Pulmonary artery endothelial cell (primary cell): Measurements from ENCODE around the gene LRRC4. TPM values are rescaled to one million over a fixed set of nuclear protein-coding genes. Genes with fewer than 3 reads are reported as not detected.
A peak's percentile ranks its signal among the peaks of the same experiment; 100 is the strongest.

Experiments used
- DNase-seq: peaks from one replicate; pipeline ENCODE4 v3.0.0-alpha.2; 2011; ENCODE audit warnings: low read depth, low spot score
- total RNA-seq: library from RNA; depleted of rRNA; stranded (reverse); fragments of >200 nt; gene quantifications from 2 replicates; pipeline ENCODE4 v1.2.3, GENCODE V29; 2014

The LRRC4 gene
- total RNA-seq, 1 donor from 2014 or later, result 0.40 TPM

DNA sequence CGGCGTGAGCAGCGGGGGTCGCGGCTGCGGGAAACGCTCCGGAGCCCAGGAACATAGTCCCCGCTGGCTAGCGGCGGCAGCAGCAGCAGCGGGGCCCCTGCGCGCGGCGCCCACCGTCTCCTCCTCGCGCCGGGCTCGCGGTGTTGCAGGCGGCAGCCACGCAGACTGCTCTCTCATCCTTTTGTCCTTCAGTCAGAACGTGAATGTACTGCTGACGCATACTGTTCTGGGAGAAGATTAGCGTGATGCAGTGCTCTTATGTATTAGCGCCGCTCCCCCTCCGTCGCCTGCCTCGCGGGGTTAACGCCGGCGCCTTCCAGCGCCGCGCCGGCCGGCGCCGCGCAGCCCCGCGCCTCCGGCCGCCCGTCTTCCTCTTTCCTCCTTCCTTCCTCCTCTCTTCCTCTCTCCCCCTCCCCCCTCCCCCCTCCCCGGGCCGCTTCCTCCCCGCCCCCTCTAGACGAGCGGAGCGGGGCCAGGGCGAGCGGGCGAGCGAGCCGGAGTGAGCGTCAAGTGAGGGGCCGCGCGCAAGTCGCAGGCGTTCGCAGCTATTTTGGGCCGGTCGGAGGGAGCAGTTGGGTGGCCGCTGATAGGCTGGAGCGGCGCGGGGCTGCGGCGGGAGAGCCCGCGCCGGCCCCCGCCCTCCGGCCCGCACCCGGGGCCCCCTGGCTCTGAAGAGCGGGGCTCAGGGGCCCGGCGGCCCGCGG is 816 bp upstream of the LRRC4 start:
- peak; percentile 70 for DNase-seq

DNA sequence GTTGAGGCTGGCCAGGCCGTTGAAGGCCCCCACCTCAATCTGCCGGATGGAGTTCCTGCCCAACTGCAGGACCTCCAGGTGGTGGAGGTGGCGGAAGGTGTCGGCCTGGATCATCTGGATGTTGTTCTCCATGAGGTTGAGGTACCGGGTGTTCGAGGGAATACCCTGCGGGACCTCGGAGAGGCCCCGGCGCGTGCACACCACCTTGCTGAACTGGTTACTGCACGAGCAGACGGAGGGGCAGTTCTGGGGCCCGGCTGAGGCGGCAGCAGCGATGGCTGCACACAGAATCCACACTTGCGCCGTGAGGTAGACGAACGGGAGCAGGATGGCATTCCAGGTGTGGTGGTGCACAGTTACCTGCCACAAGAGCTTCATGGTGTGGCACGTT is 979 bp downstream of the LRRC4 start:
- no peak for DNase-seq

DNA sequence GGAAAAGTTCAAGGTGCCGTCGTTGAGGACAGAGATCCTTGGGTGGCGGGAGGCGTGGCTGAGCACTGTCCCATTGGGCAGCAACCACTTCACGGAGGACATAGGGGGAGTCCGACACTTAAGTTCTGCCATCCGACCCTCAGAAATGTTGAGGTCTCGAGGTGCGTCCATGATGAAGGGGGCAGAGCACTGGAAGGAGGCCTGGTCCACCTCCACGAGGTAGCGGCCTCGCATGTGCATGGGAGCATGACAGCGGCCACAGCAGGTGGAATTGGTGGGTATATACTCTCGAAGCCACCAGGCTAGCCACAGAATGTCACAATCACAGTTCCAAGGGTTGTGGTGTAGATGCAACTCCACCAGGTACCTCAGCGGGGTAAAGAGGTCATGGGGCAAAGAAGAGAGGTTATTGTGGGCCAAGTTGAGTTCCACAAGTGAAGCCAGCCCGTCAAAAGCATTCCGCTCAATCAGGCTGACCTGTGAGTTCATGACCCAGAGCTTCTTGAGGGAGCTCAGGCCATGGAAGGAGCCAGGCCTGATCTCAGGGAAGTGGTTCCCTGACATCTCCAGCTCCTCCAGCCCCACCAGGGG is 1.7 kb downstream of the LRRC4 start:
- DNase-seq, result no peak

DNA sequence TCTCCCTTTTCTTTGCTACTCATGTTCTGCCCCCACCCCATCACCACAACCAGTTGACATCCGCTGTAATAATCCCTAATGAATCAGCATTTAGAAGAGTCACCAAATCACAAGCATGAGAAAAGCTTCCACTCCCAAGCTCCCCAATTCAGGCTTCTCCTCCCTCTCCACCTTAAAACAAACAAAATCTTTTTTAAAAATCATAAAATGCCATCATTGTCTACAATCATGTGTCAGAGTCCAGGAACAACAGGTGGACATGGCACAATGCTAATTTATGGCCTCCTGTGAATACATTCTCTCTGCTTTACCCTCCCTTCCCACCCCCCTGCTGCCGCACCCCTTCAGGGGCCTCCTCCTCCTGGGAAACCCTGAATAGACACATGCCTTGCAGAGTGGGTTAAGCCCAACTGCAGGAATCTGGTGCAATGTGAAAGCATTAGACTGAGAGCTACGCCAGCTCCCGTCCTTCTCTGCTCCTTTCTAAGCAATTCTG is 3.7 kb downstream of the LRRC4 start:
- DNase-seq, result no peak

DNA sequence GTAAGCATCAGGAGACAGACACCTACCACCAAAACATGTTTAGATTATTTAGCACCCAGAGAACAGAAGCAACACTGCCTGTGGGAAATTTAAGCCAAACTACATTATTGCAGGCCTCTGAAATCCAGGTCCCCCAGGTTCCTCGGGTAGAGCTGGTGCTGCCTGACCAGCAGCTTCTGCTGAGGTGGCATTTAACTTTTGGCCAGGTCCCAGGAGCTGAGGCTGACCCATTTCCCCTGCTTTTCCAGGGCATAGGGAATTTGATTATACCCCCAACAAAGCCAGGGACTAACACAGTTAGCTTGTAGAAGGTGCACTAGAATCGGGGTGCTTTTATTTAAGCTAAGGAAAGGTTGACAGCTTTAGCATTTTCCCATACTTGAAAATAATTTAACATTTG is 4.7 kb downstream of the LRRC4 start:
- no peak for DNase-seq

- no peak for DNase-seq
These were observed 5.4 kb downstream of the LRRC4 start for GRCh38 chr7:128025819-128026218.

GRCh38 chr7:128025380-128025779 is 5.9 kb downstream of the LRRC4 start:
- DNase-seq, result no peak

DNA sequence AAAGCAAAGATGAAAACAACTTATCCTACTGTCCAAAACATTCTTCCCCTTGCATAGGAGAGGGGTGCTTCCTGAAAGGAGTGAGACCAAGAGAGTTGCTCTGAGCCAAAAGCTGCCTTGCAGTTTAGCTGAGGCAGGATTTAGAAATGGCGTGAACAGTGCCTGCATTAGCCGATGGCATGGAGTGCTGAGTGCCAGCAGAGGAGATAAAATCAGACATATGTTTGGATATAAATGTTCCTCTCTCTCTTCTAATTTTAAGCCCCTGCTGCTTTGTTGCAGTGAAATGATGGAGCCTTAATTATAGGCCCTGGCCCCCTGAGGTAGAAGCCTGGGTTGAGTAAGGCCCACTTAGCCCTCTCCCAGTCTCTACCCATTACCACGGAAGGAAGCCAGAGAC is 7.1 kb downstream of the LRRC4 start:
- no peak for DNase-seq

DNA sequence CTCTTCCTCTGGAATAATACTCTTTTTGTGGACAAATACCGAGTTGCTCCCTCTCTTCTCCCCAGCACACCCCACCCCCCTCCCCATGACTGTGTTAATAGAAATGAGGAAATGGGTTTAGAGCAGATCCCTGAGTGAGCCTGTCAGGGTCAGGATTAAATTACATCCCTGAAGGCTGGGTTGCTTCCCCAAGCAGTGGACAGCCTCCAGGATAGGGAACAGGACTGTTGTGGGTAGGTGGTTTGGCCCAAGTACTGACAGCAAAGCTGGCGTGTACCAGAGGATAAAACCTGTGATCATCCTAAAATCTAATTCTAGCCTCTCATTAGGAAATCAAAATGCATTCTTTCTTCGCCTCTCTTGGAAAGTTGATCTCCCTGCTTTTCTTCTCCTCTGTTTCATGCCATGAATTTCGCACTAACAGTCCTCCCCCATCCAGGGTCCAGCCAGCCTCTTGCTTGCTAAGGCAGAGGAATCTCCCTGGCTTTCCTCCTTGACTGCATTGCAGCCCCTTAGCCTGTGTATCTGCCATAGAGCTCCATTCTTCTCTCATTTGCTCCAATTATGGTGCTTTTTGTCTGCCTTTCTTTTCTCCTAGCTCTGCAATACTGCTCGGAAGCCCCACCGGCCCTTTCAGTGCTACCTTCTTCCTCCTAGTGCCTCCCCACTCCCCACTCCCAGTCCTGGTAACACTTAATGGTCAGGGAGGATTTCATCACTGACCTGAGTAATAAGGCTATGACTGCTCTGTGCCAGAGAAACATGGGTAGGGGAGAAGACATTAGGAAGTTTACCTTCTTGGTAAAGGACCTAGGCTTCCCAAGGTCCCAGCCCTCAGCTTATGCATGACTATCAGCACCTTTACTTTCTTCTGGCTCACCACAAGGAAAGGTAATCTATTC is 8.4 kb downstream of the LRRC4 start:
- no peak for DNase-seq

DNA sequence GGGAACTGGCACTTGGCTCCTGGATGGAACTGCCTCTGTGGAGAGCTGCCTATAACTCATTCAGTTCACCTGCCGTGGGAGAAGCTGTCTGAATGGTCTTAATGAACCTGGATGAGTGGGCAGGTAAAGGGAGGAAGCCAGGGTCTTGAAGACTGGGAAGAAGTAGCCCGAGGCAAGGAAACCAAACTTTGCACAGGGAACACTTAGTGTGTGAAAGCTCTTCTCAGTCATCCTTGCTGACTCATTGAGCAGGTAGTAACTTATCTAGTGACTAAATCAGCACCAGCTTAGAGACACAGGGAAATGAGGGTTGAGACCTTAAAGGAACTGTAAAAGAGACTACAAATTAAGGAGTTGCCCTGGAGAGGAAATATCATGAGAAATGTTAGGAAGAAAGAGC is 9.9 kb downstream of the LRRC4 start:
- DNase-seq, result no peak

GRCh38 chr7:128020159-128020558 is 11.1 kb downstream of the LRRC4 start:
- DNase-seq, result no peak

DNA sequence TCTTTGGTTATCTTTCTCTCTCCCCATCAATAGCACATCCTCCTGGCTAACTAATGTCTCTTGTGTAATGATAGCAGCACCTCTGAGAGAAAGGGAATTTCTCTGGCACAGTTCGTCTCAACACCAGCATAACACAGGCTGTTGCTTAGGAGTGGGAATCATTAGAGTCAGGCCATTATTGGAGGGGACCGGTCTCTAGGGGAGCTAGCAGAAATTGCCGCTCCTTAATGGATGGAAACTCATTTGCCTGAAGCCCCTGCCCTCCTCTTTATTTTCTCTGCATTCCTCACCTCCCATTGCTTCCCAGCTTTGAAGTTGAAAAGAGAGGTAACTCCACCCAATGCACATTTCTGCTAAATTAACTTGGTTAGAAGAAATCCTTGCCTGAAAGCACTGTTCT is 11.9 kb downstream of the LRRC4 start:
- no peak for DNase-seq

DNA sequence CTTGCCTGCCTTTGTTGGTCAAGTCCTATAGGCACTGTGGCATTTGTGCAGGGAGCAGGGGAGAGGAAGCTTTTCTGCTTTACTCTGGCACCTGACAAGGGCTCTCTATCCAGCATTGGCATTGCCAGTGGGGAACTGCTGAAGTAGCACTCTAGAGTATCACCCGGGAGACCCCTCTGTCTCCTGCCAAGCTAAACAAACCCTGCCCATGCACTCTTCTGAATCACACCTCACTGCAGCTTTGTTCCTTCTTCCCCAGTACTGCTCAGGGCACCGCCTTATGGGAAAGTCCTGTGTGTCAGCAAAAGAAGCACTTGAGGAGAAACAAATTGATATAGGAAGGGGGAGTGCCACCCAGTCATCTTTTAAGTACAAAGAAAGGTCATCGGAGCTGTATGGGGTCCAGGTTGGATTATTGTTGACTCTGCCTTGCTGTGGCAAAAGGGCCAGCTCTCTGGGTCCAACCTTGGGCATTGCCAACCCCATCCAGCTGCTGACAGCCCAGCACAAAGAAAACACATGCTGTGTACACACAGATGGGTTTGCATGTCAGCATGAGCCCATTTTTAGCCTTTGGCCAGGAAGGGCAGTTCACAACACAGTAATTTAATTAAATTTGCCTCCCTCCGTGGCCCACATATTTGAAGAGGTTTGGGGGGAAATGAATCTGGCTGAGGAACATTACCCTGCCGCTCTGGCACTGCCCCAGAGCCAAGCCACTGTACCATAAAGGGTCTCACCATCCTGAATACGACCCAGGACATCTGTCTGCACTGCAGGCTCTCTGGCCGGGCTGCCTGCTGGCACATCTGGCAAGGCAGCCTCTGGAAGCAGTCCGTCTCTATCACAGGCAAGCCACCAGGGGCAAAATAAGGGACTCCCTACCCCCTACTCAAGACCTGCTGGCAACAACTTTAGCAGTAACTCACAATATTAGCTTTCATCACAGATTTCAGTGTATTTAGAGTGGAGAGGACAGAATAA is 13.1 kb downstream of the LRRC4 start:
- DNase-seq, result peak; percentile 41

- no peak for DNase-seq
These were observed 13.8 kb downstream of the LRRC4 start for GRCh38 chr7:128017460-128017859.

DNA sequence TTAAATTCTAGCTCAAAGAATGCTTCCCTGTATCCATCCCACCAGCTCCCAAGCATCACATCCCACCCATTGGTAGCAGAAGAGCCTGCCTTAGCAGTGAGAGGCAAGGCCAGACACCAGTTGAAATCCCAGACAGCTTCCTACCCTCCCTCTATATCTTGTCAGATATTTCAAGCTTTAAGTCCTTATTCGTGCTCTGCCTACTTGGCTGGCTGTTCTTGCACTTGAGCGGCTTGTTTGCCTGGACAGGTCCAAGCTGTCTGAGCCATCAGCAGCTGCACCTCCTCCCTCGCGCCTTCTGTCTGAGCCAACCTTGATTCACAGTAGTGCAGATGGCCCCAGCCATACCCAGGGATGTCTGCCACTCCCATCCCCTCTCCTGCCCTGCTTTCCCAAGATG is 16.4 kb downstream of the LRRC4 start:
- DNase-seq, result no peak

DNA sequence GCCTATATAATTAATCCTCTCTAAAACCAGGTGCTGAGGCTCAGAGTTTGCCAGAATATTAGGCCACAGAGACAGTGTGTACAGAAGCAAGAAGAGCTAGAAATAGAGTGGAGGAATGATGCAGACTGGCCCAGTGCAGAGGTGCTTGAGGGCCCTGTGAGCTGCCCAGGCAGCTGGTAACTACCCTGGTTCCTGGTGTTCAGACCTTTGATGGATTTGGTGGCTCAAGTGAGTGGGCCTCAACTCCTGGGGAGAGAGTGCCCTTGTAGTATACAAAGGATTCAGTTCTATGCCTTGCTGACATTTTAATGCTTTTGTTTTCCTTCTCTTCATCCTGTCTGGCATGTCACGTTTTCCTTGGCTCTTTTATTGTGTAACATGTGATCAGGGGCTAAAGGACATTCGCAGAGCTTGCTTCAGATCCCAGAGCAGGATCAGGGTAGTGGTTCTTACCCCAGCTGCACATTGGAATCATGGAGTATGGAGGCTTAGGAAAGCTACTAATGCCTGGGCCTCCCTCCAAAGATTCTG is 20.0 kb downstream of the LRRC4 start:
- no peak for DNase-seq

GRCh38 chr7:128010391-128011127 is 20.7 kb downstream of the LRRC4 start:
- DNase-seq, result no peak

DNA sequence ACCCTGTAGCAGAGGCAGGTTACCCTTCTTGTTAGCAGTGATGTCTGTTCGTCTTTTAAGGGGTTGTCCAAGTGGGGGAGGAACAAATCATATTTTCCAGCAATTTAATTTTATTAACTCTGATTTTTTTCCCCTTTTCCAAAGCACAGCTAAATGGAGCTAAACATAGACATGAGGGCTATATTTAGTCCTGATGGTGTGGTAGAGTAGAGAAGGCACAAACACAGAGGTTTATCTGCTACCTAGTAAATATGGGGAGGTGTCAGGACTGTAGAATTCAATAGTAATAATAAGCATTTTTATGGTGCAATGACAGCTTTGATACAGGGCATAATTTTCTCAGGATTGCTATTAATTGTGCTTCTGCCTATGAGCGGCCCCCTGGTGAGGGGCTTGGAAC is 22.5 kb downstream of the LRRC4 start:
- DNase-seq, result no peak

DNA sequence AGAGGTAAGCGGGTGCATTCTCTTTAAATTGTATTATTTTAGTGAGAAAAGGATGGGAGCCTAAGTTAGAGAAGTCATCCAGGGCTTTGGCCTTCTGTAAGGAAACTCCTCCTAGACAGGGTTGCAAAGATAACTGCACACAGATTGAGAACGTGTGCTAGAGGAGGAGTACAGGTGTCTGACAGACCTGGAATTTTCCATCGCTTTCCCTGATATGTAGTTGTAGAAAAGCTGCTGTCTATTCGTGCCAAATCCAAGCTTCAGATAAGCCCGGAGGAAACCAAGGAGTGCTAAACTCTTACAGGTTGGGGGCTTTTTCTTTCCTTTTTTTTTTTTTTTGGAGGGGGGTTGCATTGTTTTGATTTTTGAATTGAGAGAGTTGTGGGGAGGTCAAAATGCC is 23.1 kb downstream of the LRRC4 start:
- no peak for DNase-seq

GRCh38 chr7:128007303-128007680 is 23.9 kb downstream of the LRRC4 start:
- no peak for DNase-seq
